ENCODE measurements around the gene CLPTM1.
A peak's percentile ranks its signal among the peaks of the same experiment; 100 is the strongest.

The CLPTM1 gene

GRCh38 chr19:45038931-45039893 is 84.0 kb downstream of the CLPTM1 start, which contains the start of gene CLASRP:
Gene CLASRP (plus strand): TSS chr19:45039045. CDS start chr19:45040213, 1,168 bp downstream.
- TF ChIP-seq FOXP2 (optimal IDR thresholded peaks at IDR 0.05; ENCODE audit: borderline replicate concordance, extremely low read depth, extremely low read length, insufficient read depth) (peak; percentile 67), SIN3A (IDR thresholded peaks at IDR 0.05; ENCODE audit: borderline replicate concordance, insufficient read depth, low read length) (0 out of 2 replicates have a peak, but pooled peaks have one; percentile 88), REST (IDR thresholded peaks at IDR 0.05; ENCODE audit: insufficient read depth in 1 of 2, low read depth in 2 of 2, low read length in 2 of 2) (peak in 1 of 2 experiments; percentile 55; a peak in 1 of 4 replicates), POLR2AphosphoS5 (IDR thresholded peaks at IDR 0.05; ENCODE audit: low read depth, low read length) (peak; percentile 97), TAF1 (IDR thresholded peaks at IDR 0.05; ENCODE audit: borderline replicate concordance, insufficient read depth, low read length) (peak; percentile 95; the same call in 1 of the 2 replicates)

GRCh38 chr19:45040059-45040771 is 85.0 kb downstream of the CLPTM1 start:
- TF ChIP-seq SIN3A (IDR thresholded peaks at IDR 0.05; ENCODE audit: borderline replicate concordance, insufficient read depth, low read length) (no peak), REST (IDR thresholded peaks at IDR 0.05; ENCODE audit: insufficient read depth in 1 of 2, low read depth in 2 of 2, low read length in 2 of 2) (no peak), POLR2AphosphoS5 (IDR thresholded peaks at IDR 0.05; ENCODE audit: low read depth, low read length) (no peak), TAF1 (IDR thresholded peaks at IDR 0.05; ENCODE audit: borderline replicate concordance, insufficient read depth, low read length) (no peak), FOXP2 (optimal IDR thresholded peaks at IDR 0.05; ENCODE audit: borderline replicate concordance, extremely low read depth, extremely low read length, insufficient read depth) (no peak)

GRCh38 chr19:45041125-45041524 is 85.9 kb downstream of the CLPTM1 start:
- TF ChIP-seq REST (IDR thresholded peaks at IDR 0.05; ENCODE audit: insufficient read depth in 1 of 2, low read depth in 2 of 2, low read length in 2 of 2) (no peak), SIN3A (IDR thresholded peaks at IDR 0.05; ENCODE audit: borderline replicate concordance, insufficient read depth, low read length) (no peak), FOXP2 (optimal IDR thresholded peaks at IDR 0.05; ENCODE audit: borderline replicate concordance, extremely low read depth, extremely low read length, insufficient read depth) (no peak), POLR2AphosphoS5 (IDR thresholded peaks at IDR 0.05; ENCODE audit: low read depth, low read length) (no peak), TAF1 (IDR thresholded peaks at IDR 0.05; ENCODE audit: borderline replicate concordance, insufficient read depth, low read length) (no peak)
